GM19328 (cell line): ENCODE results near the gene COX10.

Experiments used
- ATAC-seq: cut with Tn5 transposase; IDR thresholded peaks from one replicate; pipeline ENCODE4 v1.9.1; 2021; ENCODE audit warnings: mild to moderate bottlenecking, moderate library complexity; ENCODE audit not compliant: unreplicated experiment

The COX10 gene

DNA sequence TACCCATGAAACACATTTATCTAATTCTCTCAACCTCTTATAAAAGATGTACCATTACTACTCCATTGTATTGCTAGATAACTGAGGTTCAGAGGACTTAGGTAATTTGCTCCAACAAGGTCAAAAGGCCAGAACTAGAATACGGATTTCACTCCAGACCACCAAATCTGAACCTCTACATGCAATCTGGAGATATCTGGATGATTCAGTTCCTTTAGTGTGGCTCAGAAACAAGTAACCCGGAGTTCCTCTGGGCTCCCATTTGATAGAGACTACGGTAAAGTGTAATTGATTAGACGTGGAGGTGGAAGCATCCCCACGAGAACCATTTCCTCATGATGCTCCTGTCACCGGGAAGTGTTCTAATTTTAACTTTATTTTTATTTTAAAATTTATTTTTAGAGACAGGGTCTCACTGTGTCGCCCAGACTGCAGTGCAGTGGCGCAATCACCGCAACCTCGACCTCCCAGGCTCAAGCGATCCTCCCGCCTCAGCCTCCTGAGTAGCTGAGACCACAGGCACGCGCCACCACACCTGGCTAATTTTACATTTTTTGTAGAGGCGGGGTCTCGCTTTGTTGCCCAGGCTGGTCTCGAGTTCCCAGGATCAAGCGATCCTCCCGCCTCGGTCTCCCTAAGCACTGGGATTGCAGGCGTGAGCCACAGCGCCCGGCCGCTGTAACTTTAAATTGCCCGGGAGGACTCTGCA lies 608 bp upstream of the COX10 start:
- ATAC-seq: peak; percentile 15

DNA sequence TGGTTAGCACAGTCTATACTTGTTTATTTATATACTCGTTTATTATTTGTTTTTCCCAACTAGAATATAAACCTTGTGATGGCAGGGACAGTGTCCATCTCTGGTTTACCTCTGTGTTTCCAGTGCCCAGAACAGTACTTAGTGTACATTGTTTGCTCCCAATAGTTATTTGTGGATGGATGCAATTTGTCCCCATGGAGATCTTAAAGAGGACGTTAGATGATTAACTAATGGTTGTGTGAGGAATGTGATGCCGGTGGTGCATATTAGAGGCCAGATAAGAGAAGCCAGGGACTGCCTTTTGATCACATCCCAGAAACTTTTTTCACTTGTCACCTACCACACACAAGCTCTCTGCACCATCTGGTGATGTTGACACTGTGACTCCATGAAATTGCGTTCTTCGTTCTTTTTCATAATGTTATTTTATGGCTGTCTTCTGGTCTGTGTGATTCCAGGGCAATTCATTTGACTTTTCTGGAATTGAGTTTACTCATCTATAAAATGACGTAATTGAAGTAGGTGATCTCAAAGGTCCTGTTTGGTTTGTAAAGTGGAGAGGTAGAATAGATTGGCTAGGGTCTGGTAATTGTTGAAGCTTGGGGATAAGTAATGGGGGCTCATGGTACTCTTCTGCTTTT lies 1.2 kb downstream of the COX10 start:
- no peak for ATAC-seq

DNA sequence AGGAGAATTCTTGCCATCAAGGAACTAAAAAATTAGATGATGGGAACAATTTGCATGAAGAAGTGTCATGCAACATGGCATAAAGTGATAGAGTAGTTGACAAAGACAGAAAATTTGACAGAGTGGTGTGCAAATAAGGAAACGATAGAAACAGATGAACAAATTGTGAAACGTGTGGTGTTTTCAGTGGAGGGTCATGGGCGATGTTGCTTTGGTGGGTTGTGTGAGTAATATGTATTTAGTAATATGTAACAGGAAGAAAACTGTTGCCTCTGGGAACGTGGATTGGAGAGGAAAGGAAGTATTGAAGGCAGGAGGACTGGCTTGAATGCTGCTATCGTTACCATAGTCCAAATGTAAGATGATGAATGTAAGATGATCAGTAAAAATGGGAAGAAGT lies 3.6 kb downstream of the COX10 start:
- ATAC-seq: no peak

DNA sequence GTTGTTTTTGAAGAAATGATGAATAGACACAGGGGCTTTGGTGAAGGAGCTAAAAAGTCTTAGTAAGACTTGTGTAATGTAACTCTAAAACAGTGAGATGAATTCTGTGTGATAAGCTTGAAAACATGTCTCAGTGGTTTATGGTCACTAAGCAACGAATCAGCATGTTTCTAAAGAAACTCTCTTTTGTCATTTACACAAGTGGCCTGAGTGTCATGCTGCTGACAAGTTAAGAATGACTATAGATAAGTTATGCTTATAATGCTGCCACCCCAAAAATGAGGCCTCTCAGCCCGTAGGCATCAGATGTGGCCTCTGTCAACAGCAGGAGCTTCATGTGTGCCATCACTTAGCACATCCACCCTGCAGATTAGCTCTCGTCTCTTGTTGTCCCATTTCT lies 8.7 kb downstream of the COX10 start:
- no peak for ATAC-seq

DNA sequence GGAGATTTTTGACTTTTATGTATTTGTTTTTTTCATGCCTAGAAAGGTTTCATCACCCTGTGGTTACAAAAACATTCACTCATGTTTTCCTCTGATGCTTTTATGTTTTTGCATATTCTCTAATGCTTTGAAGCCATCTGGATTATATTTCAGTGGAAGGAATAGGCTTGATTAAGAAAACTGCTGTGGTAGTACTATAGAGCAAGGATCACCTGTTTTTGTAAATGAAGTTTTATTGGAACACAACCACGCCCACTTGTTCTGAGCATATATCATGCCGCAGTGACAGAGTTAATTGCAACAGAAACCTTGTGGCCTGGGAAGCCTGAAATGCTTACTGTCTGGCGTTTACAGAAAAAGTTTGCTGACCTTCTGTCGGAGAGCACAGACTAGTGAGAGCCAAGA lies 11.5 kb downstream of the COX10 start:
- ATAC-seq: no peak

DNA sequence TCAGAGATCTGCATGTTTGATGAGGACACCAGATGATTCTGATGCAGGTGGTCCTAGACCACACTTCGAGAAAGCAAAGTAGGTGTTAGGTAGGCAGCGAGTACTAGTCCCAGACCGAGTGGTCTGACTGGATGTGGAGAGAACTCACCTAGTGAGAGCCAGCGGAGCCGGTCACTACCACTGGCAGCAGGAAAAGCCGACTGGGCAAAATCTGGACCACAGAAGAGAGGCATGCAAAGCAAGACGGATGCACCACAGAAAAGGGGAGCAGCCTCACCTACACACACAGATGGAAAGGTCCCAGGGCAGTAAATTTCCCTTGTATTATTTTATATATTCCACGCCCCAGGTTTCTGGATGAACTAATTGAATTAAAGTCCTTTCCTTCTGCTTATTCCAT lies 13.5 kb downstream of the COX10 start:
- no peak for ATAC-seq

DNA sequence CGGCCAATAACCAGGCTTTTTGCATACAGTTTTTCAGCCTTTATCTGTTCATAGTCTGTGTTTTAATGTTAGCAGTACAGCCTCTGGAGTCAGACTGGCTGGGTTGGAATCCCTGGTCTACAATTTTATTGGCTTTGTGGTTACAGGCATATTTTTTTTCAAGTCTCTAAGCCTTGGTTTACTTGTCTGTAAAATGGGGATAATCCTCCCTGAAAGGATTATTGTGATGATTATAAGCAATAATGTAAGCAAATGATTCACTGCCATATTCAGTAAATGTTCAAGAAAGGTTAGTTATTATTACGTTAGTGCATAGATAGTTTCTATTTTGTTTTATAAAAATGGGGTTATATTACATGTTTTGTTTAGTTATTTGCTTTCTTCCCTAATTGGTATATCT lies 15.7 kb downstream of the COX10 start:
- no peak for ATAC-seq

DNA sequence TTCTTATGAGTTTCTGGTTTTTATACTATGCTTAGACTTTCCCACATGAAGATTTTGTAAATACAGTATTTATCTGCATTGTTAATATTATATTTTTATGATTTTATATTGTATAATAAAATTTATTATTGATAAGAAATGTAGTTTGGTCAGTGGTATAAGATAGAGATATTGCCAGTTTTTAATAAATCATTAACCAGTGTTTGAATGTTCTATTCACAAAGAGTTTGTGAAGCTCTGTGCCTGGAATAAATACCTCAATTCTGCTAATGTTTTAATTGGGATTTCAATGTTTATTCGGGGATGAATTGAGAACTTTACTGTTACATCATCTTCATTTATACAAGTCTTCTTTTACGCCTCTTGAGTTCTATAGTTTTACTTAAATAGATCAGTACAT lies 16.9 kb downstream of the COX10 start:
- ATAC-seq: no peak

DNA sequence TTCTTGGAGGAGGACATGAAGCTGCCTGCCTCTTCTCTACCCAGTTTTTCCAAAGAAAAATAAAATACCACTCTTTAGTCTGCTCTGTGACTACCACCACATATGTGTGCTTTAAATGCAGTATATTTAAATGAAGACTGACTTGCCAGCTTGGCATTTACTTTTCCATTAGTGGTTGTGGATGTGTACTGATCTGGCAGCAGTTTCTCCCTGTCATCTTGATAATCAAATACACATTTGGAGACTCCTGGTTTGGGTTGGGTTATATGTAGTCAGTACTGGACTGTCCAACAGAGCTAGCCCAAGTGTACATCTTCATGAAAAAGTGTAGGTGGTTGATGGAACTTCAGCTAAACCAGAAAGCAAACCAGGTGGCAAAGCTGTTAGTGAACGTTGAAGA lies 19.9 kb downstream of the COX10 start:
- no peak for ATAC-seq

DNA sequence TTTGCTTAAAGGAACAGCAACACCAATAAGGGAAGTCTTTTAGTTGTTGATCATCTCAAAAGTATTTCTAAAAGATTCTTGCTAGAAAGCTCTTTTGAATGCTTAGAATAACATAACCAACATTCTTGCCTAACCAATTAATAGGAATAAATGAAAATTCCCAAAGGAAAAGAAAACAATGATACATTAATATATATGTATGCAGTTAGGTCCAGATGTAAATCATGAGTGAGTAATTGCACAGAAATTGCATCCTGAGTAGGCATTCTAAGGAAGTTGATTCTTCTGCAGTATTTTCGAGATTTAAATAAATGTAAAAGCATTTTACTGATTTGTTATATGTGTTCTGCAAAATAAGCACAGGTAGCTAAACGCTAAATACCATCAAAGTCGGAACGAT lies 22.1 kb downstream of the COX10 start:
- no peak for ATAC-seq

DNA sequence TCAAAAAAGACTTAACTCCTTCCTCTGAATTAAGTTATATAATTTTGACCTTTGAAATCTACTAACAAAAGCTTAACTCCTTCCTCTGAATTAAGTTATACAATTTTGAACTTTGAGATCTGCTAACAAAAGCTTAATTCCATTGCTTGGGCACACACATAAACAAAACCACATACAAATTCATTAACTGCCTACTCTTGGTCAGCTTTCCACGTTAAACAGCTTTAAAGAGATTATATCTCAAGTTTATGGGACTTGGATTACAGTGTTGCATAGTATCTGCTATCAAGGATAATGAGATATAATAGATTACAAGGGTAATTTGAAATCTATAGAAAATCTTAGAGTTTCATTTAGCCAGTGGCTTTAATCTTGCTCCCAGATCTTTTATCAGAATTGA lies 23.5 kb downstream of the COX10 start:
- ATAC-seq: no peak

DNA sequence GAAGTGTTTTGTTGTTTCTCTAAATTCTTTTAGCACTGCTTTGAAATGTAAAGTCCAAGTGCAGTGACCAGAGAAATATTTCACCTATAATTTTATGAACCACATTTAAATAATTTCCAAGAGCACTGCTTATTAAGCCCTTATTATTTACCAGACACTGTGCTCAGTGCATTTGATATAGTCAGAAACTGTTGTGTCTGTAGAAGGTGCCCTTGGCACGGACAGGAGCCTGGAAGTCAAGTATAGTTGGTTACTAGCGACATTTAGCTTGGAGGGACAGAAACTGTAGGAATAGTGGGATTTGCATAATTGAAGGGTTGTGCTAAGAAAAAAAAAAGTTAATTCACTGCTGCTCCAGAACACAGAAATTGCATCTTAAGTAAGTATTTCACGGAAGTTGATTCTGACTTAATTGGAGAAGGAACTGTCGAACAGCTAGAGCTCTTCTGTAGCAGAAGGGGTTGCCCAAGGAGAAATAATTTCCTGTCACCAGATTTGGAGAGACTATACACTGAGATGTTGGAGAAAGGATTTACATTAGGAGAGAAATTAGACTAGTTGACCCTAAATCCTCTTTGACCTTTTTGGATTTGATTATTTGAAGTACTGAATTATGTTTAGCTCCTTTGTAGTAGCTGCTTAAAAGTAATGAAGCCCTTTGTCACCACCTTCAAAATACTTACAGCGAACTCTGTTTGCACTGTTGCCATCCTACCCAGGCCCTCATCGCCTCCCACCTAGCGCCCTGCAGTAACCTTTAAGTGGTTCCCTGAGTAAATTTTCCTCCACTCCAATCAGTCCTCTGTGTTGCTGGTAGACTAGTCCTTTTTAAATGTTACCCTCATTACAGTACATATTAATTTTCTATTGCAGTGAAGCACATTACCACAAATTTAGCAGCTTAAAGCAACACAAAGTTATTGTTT lies 25.6 kb downstream of the COX10 start:
- ATAC-seq: no peak

DNA sequence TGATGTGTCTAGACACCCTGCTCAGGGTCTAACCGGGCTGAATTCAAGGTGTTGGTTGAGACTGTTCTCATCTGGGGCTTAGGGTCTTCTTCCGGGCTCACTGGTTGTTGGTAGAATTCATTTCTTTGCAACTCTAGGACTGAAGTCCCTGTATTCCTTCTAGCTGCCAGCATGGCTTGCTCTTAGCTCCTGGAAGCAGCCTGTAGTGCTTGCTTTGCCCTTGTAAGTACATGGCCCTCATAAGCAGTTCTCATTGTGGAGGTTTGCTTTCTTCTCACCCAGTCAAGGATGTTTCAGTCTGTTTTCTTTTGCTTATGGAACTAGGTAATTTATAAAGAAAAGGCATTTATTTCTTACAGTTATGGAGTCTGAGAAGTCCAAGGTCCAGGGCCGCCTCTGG lies 26.3 kb downstream of the COX10 start:
- ATAC-seq: no peak

DNA sequence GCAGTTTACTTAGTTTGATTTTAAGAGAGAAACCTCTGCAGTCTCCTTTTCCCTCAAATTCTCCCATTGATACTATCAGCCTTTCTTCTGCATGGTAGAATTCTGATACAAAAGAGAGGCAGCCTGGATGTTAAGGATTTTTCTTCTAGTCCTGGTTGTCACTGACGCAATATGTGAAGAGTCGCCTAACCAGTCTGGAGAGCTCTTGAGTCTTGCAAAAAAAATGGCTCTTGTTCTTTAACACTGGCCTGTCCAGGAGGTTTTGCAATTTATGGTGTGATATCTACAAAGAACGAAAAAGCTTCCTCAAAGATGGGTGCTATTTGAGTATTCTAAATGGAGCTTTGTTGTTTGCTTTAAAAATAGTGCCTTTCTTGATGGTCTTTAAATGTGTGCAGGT lies 28.9 kb downstream of the COX10 start:
- no peak for ATAC-seq

DNA sequence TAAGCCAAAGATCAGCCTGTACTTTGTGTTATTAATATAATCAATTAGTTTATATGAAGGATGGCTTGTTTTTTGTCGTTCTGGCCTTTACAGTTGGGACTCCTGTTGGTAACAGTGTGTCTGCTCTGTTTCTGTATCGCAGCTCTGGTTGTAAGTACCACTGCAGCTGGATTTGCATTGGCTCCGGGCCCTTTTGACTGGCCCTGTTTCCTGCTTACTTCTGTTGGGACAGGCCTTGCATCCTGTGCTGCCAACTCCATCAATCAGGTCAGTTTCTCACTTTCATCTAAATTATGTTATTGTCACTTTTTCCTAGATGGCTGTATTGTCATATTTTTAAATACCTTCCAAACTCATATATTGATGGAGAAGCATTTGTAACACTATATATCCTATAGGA lies 32.7 kb downstream of the COX10 start:
- no peak for ATAC-seq

DNA sequence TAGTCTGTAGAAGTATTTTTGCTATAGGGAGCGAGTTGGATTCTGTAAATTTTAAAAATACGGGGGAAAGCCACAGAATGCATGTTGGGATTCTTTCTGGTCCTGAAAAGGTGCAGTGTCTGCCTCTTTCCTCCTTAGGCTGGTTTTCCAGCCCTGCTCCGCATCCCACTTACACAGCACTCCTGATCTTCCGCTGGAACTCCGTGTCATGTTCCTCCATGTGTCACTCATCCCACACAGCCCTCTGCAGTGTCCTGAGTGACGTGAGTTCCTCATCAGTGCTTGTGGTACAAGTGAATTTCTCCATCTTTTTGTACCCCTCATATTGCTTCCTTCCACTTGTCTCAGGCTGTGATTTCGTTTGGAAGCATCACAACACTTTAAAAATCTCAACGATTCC lies 34.5 kb downstream of the COX10 start:
- ATAC-seq: no peak

DNA sequence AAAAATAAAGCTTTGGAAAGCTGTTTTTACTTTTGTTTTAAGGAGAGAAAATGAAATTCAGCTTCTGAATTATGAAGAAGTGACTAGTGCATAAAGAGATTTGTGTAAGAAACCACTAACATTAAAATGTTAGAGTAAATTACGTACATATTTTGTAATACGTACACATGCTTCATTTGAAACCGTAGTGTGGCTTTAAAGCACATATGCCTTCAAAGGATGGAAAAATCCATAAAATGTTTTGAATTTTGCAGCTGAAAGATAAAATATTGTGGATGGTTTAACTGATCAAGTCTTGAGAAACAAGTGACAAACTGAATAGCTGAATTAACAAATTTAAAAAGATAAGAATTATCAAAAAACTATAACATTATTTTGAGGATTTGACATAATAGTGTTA lies 35.4 kb downstream of the COX10 start:
- ATAC-seq: no peak

DNA sequence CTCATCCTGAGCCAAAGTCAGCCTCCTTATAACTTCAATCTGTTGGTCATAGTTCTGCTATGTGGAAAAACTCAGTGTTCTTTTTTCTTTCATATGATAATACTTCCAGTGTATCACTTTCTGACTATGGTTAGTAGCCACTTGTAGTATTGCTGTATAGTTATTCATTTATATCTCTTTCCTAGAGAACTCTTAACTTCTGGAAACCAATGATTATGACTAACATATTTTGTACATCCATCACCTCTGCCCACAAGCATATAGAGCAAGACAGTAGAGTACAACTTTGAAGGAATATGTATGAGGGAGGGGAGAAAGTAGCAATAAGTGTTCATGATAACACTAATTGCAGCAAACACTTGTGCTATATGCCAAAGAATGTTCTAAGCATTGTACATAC lies 38.6 kb downstream of the COX10 start:
- ATAC-seq: no peak

DNA sequence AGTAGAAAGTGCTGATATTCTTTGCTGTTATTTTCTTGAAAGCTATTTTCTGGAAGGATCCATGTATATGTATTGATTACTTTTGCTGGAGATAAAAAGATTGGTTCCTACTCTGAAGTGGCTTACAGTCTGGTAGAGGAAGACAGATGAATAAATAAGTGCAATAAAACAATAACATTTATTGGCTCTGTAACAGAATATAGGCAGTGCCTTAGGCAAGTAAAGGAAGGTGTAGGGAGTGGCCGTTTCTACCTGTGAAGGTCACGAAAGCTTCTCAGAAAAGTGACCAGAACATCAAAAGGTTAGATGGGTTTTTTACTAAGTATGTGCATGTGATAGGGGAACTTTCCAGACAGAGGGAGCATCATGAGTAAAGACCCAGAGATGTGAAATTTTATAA lies 43.1 kb downstream of the COX10 start:
- ATAC-seq: no peak

DNA sequence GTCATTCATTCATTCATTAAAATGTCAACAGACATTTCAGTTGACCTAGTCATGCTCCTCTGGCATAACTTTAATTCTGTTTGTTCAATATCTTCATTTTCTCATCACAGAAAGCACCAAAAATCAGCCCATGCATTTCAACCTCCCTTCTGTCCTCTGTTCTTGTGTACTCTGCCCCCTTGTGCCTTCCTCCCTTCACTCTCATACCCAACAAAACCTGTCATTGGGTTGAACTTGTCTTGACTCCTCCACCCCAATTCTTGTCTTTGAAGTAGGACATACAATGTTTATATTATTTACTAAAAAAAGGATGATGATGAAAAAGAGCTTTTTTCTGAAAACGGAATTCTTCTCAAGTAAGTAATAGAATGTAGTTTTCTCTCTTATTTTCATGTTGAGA lies 43.8 kb downstream of the COX10 start:
- no peak for ATAC-seq

DNA sequence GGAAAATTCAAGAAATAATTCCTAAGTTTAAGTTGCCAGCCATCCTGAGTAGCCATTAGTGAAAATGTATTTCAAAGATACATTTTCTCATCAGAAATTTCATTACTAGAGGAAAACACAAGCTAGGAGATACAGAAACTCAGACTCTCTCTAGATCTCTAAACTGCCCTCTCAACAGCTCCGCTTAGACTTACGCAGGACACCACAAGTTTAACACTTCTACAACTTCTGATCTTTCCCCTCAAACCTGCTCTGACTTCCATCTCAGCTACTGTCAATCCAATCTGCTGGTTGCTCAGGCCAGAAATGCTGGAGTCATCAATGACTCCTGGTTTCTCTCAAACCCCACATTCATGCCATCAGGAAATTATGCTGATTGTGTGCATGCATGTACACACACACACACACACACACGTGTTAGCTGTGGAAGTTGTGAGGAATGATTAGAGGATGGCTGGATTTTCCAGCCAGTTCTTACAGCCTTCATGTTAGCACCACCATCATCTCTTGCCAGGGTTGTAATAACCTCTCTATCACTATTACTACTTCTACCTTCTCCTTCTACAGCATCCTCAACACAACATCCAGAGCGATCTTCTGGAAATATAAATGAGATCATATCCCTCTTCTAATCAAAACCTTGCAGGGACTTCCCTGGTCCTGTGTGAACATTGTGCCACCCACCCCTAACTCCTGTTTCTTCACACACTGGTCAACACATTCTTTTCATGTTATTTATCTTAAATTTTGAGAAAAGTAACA lies 47.1 kb downstream of the COX10 start:
- ATAC-seq: no peak
